Measurements from ENCODE around the gene C19orf81.
"Not testable (repeated sequence)": the region's sequence is repeated elsewhere in the genome, so short reads cannot be mapped to it uniquely, and the experiment has no call there.

Gene C19orf81

GRCh38 chr19:50649433-50650391 lies at the start of gene C19orf81:
TSS of gene C19orf81 (plus strand) at chr19:50649445. CDS start at chr19:50649445, 0 bp downstream.
- DNase-seq: no peak

GRCh38 chr19:50601407-50602088 lies 47.7 kb upstream of the C19orf81 start:
- DNase-seq: no peak

DNA sequence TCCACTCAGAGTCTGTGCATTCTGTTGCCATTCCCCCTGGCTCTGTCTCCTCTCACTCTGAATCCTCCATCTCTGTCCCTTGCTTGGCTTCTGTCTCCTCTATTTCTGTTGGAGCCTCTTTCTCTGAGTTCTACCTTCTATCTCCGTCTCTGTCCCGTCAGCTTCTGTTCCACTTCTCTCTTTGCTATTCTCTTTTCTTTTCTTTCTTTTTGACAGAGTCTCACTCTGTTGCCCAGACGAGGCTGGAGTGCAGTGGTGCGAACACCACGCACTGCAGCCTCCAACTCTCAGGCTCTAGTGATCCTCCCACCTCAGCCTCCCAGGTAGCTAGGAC lies 47.2 kb upstream of the C19orf81 start:
- no peak for DNase-seq

GRCh38 chr19:50602496-50602895 lies 46.7 kb upstream of the C19orf81 start:
- no peak for DNase-seq

DNA sequence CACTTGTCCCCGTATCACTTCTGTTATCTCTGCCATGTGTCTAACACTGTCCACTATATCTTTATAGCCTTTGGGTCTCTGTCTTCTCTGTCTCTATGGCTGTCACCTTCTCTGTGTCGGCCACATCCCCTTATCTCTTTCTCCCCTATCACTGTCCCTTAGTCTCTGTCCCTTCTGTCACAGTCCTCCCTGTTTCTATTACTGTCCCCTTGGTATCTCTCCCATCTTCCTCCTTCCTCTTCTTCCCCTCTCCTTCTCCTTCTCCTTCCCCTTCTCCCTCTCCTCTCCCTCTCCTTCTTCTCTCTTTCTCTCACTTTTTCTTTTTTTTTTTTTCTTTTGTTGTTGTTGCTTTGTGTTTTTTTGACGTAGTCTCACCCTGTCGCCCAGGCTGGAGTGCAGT lies 46.3 kb upstream of the C19orf81 start:
- DNase-seq: no peak

GRCh38 chr19:50604264-50605073 lies 44.8 kb upstream of the C19orf81 start:
- DNase-seq: not testable (repeated sequence)

- DNase-seq: not testable (repeated sequence)
These were observed 43.0 kb upstream of the C19orf81 start for GRCh38 chr19:50606059-50606836.

DNA sequence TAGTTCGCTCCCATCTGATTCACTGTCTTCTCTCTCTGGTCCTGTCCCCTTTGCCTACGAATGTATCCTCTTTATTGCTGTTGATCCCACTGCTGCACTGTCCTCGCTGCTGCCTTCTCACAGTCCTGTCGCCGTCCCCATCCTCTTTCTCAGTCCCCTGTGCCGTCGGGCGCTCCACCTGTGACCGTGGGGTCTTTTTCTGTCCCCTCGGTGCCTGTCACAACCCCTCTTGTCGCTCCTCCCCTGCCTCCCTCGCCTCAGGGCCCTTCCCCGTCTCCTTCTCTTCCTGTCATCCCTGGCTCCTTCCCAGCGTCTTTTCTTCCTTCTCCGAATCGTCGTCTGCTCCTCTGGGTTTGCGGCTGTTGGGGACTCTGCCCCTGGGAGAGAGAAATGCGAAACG lies 41.9 kb upstream of the C19orf81 start:
- DNase-seq: no peak

GRCh38 chr19:50607874-50608785 lies 41.1 kb upstream of the C19orf81 start:
- peak; percentile 65 for DNase-seq

- not testable (repeated sequence) for DNase-seq
These were observed 36.5 kb upstream of the C19orf81 start for GRCh38 chr19:50612504-50613404.

GRCh38 chr19:50618379-50618778 lies 30.9 kb upstream of the C19orf81 start:
- DNase-seq: not testable (repeated sequence)

DNA sequence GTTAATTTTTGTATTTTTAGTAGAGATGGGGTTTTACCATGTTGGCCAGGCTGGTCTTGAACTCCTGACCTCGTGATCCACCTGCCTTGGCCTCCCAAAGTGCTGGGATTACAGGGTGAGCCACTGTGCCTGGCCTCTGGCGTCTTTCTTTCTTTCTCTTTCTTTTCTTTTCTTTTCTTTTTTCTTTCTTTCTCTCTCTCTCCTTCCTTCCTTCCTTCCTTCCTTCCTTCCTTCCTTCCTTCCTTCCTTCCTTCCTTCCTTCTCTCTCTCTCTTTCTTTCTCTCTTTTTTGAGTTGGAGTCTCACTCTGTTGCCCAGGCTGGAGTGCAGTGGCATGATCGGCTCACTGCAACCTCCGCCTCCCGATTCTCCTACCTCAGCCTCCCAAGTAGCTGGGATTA lies 30.1 kb upstream of the C19orf81 start:
- not testable (repeated sequence) for DNase-seq

DNA sequence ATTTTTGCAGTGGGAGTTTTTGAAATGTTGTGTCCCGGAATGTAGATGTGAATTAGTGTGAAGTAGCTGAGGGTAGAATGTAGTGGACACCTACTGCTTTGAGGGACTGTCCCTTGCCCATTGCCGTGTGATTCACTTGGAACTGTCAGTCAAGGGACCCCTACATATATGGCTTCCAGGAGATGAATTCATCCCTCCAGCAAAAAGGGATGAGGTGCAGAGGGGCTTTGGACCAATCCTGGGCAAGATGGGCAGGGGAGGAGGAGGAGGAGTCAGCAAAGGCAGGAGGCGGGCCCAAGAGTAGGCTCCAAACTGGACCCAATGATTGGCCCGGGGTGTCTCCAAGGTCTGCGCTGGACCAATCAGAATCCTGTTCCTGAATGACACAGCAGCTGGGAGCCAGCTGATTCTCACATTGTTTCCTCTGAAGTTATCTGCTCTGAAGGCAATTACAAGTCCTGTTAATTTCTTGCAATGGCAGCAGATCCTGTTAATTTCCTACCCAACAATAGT lies 28.8 kb upstream of the C19orf81 start:
- not testable (repeated sequence) for DNase-seq

- no peak for DNase-seq
These were observed 24.2 kb upstream of the C19orf81 start for GRCh38 chr19:50624949-50625600.

DNA sequence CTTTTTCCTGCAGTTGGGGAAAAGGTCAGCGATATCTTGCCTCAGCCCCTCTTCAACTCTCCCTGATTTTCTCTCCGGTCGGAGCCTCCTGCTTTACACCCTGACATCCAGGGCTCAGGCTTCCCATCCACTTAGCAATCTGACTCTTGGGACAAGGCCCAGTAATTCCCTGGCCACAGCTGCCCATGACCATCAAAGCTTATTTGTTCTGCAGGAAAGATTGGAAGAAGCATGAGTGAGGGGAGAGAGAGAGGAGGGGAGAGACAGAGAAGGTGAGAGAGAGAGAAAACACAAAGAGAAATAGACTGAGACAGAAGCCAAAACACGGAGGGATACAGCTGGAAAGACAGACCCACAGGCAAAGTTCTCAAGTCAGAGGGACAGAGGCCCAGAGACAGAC lies 23.2 kb upstream of the C19orf81 start:
- DNase-seq: no peak

- DNase-seq: no peak
These were observed 22.4 kb upstream of the C19orf81 start for GRCh38 chr19:50626795-50627194.

DNA sequence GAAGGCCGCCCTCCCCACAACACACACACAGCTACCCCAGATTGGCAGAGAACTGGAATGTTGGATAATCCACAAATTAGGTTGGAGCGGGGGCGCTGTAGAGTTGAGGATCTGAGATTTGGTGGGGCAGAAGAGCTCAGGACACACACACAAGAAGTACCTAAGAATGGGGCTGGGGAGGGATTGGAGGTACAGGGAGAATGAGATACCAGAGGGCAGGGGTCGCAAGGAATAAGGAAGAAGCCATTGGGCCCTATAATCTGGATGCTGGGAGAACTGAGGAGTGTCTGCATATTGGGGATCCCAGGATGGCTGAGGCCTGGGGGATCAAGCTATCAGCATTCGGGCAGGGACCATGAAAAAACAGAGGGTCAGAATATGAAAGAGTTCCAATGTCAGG lies 21.1 kb upstream of the C19orf81 start:
- DNase-seq: no peak

- DNase-seq: no peak
These were observed 20.7 kb upstream of the C19orf81 start for GRCh38 chr19:50628551-50628950.

GRCh38 chr19:50629194-50629593 lies 20.1 kb upstream of the C19orf81 start:
- no peak for DNase-seq
